Sigmoid colon (tissue), 4 donors: Measurements from ENCODE around the gene MTPN.

Experiments used
- POLR2A ChIP-seq, 2 donors: fragments of 450-650 bp; IDR thresholded peaks; one replicate each; pipeline ENCODE4 v1.6.1; 2016; ENCODE audit warnings: antibody characterized with exemption in 2 of 2, mild to moderate bottlenecking in 2 of 2, moderate library complexity in 2 of 2
- POLR2AphosphoS5 ChIP-seq, 4 donors: sonication (generic); formaldehyde crosslinking; IDR thresholded peaks; one replicate each; pipeline ENCODE4 v1.6.1; 2017; ENCODE audit warnings: antibody characterized with exemption in 4 of 4
- TF ChIP-seq, protein P1 (sequence below), 4 experiments: fragments of 450-650 bp in 3 of 4; fragments of 200-600 bp in 1 of 4; IDR thresholded peaks; one replicate each; pipeline ENCODE4 v1.5.1; 2016 to 2019; ENCODE audit warnings: antibody characterized with exemption in 4 of 4, mild to moderate bottlenecking in 3 of 4, moderate library complexity in 2 of 4

DNA sequence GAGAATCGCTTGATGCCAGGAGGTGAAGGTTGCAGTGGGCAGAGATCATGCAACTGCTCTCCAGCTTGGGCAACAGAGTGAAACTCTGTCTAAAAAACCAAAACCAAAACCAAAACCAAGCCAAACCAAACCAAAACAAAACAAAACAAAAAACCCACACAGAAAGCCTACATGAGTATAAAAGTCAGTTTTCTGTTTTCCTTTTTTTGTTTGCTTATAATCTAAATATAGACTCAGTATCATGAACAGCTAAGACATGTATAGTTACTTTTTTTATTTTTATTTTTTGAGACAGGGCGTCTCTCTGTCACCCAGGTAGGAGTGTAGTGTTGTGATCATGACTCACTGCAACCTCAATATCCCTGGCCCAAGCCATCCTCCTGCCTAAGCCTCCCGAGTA lies 16.8 kb upstream of the MTPN start:
- TF ChIP-seq POLR2AphosphoS5 (IDR thresholded peaks at IDR 0.05), result no peak
- TF ChIP-seq POLR2A (IDR thresholded peaks at IDR 0.05), result no peak
- TF ChIP-seq, protein P1, sequence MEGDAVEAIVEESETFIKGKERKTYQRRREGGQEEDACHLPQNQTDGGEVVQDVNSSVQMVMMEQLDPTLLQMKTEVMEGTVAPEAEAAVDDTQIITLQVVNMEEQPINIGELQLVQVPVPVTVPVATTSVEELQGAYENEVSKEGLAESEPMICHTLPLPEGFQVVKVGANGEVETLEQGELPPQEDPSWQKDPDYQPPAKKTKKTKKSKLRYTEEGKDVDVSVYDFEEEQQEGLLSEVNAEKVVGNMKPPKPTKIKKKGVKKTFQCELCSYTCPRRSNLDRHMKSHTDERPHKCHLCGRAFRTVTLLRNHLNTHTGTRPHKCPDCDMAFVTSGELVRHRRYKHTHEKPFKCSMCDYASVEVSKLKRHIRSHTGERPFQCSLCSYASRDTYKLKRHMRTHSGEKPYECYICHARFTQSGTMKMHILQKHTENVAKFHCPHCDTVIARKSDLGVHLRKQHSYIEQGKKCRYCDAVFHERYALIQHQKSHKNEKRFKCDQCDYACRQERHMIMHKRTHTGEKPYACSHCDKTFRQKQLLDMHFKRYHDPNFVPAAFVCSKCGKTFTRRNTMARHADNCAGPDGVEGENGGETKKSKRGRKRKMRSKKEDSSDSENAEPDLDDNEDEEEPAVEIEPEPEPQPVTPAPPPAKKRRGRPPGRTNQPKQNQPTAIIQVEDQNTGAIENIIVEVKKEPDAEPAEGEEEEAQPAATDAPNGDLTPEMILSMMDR (IDR thresholded peaks at IDR 0.05), result no peak
